HG02870 (cell line): ENCODE results near the gene HTT-AS.

Experiments used
- ATAC-seq: cut with Tn5 transposase; IDR thresholded peaks from one replicate; pipeline ENCODE4 v1.9.1; 2021; ENCODE audit warnings: mild to moderate bottlenecking, moderate library complexity; ENCODE audit not compliant: unreplicated experiment

HTT-AS gene

DNA sequence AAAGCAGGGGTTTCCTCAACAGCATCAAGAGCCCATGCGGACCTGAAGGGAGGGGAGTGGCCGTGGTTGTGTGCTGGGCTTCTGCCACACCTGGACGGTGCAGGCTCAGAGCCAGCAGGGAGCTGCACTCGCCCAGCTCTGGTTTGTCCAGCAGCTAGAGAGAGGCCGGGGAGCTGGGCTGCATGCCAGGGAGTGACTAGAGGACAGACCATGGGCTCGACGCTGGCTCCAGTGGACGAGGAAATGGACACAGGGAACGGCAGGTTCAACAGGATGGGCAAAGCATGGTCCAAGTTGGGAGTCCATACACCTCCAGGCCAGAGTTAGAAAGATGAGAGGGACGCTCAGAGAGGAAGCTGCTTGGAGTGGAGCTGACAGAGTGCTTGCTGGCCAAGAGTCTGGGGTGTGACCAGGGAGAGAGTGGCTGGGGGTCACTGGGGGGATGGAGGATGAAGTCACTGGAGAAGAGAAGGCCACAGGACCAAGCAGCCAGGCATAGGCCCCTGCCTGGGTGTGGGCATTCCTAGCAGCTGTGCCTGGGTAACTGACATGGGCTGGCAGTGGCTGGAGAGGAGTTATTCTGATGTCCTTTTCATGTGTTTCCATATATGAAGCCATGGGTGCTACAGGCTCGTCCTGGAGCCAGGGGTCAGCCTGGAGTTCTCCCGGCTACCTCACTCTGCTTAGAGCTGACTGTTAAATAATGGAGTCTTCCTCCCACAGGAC lies 42.8 kb downstream of the HTT-AS start:
- no peak for ATAC-seq

DNA sequence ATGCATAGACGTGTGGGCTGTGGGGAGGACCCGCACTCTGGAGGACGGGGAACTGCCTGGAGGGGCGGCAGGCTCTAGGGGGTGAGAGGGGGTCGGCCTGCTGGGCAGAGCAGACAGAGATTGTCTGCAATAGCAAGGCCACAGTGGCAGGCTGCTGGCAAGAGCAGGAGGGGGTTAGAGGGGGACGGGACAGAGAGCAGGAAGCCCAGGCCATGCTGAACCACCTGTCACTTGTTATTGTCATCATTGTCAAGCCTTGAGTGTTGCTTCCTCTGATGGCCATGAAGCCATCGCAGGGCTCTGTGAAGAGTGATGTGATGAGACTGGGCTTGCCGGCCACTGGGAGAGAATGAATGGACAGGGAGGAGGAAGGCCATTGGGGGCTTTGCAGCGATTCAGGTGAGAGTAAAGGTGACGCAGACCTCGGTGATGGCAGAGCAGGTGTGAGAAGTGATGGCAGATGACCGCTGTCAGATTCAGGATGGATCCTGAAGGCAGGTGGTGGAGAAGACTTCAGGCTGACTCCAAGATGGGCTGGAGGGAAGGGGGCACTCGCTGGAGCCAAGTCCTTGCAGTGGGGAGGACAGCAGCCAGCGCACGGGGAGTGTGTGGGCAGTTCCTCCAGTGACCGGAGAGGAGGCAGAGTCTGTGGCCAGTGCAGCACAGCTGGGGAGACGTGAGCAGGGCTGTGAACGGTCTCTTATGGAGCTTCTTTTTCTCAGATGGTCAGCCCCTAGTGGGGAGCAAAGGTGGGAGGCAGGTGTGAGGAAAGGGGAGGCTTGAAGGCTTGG lies 43.6 kb downstream of the HTT-AS start:
- no peak for ATAC-seq

DNA sequence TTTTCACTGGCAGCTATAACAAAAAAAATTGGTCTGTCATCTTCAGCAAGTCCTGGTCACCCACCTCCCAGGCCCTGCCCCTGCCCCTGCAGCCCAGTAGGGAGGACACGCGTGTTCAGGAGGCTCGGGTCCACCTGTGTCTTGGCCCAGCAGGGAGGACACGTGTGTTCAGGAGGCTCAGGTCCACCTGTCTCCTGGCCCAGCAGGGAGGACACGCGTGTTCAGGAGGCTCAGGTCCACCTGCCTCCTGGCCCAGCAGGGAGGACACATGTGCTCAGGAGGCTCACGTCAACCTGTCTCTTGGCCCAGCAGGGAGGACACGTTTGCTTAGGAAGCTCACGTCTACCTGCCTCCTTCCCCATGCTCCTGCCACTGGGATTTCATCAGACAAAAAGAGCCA lies 44.9 kb downstream of the HTT-AS start:
- ATAC-seq = no peak

DNA sequence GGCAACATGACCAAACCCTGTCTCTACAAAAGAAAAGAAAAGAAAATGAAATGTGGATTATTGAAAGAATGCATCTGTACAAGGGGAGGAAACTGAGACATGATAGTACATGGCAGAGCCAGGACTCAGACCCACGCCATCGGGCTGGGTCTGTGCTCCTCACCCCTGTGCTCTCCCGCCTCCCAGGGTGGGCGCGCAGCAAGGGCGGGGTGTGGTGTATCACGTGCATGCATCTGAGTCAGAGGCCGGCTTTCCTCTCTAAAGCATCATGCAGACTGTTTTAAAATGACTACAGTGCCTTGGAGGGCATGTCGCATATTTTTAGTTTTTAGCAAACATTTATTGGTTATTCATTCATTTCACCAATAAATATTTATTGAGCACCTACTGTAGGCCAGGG lies 47.8 kb downstream of the HTT-AS start:
- ATAC-seq = no peak

DNA sequence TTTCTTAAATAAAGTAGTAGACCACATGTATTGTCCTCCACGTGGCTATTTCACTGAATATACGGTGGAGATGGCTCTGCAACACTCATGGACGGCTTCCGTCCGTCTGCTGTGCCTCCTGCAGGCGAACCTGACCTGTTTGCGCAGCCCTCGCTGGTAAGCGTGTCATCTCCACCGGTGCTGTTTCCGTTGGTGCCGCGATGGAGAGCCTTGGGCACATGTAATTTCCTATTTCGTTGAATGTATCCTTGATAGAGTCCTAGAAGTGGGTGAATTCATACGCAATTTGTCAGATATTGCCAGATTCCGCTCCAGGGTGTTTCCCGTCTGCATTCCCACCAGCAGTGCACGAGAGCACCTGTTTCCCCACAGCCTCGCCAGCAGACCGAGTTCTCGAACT lies 48.5 kb downstream of the HTT-AS start:
- no peak for ATAC-seq

DNA sequence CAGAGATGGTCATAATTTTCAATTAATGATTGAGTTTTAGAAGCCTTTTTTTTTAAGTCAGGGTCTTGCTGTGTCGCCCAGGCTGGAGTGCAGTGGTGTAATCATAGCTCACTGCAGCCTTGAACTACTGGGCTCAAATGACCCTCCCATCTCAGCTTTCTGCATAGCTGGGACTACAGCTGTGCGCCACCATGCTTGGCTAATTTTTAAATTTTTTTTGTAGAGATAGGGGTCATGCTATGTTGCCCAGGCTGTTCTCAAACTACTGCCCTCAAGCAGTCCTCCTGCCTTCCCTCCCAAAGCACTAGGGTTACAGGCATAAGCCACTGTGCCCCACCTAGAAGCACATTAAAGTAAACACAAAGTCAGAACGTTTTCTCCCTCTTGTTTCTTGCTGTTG lies 51.7 kb downstream of the HTT-AS start:
- ATAC-seq = no peak

DNA sequence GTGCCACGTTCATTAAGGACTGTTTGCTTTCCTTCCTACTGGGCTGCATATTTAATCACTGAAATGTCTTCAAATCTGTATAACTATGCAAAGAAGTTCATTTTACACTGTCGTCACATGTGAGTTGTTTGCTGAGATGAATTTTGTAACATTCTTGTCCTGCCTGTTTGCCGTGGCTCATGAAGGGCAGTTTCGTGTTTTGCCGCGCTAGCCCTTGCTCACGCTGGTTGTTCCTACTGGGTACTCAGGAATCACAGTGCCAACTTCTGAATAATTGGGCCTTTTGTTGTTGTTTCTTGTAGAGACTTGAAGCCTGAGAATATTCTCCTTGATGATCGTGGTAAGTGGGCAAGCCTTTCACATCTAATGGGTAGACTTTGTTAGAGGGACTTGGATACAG lies 52.2 kb downstream of the HTT-AS start:
- ATAC-seq = no peak

DNA sequence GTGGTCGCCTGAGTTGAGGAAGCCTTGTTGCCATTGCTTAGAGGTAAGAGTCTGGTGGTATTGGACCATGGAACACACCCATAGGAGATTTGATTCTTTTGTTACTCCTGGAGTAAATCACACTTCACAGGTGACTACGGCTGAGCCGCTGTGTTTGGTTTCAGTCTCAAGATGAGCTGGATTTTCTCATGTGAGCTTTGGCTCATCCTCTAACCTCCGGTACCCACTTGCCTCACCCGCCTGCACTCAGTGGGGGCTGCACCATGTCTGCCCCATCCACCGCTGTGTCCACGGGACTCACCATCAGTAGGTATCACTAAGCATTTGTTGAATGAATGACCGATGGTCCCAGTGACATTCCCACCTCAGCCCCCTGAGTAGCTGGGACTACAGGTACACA lies 52.7 kb downstream of the HTT-AS start:
- peak; percentile 66 for ATAC-seq

DNA sequence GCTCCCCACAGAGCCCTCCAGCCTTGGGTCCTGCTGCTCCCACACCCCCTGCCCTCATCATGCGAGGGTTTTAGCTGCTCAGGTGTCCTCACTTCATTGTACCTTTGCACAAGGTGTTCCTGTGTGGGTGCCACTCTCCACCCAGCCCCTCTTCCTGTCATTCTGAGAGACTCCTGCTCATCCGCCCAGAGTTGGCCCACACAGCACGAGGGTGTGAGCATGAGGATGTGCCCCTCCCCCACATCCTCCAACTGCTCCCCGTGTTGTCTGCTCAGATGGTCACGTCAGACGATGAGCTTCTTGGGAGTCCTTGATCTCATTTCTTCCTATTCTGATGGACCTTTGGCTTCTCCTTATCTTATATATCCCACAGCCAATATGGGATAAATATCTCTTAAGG lies 53.2 kb downstream of the HTT-AS start:
- ATAC-seq = no peak

DNA sequence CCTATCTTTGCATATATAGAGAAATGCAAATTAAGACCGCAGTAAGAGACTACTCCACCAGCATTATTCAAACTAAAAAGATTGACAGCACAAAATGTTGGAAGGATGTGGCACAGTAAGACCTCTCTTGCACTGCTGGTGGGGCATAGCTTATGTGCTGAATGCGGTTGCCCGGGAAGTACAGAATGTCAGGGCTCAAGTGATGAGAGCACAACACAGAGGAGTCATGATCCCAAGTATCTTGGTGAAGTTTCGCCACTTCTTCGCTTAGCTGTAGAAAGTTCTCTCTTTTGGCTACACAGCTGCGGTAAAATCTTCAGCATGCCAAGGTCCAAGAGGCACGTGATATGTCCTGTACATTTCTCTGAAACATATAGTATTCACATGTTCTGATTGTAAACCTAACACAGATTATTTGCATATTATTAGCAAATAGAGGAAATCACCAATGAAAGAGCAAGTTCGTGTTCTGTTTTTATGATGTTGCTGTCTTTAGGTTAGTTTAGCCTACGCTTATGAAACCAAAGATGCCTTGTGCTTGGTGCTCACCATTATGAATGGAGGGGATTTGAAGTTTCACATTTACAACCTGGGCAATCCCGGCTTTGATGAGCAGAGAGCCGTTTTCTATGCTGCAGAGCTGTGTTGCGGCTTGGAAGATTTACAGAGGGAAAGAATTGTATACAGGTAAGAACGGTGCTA lies 55.0 kb downstream of the HTT-AS start:
- ATAC-seq = no peak

DNA sequence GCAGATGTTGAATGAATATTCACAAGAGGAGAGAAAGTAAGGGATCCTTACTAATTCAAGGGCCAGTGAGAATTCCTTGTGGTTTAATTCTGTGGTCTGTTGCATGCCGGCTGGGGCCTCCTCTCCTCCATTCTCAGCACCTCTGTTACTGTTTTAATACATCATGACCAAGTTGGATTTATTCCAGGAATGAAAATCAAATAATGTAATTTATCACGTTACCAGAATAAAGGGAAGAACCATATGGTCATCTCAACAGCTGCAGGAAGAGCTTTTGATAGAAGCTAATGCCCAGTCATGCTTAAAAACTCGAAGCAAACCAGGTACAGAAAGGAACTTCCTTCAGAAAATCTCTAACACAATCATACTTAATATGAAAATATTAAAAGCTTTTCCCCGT lies 56.8 kb downstream of the HTT-AS start:
- ATAC-seq = no peak

DNA sequence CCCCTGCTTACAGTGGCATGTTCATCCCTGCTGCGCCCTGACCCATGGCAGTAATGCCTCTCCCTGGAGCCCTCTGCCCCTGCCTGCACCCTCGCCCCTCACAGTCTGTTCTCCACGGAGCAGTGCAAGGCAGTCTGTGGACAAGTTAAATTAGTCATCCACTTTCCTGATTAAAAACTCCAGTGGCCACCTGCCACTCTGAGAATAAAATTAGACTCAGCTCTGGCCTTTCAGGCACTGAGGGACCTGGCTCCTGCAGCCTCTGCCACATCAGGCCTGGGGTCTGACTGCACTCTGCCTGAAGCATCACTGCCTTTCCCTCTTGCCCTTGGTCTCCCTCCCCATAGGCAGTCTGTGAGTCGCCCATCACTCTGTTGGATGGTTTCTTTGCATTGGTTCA lies 57.4 kb downstream of the HTT-AS start:
- ATAC-seq = no peak

DNA sequence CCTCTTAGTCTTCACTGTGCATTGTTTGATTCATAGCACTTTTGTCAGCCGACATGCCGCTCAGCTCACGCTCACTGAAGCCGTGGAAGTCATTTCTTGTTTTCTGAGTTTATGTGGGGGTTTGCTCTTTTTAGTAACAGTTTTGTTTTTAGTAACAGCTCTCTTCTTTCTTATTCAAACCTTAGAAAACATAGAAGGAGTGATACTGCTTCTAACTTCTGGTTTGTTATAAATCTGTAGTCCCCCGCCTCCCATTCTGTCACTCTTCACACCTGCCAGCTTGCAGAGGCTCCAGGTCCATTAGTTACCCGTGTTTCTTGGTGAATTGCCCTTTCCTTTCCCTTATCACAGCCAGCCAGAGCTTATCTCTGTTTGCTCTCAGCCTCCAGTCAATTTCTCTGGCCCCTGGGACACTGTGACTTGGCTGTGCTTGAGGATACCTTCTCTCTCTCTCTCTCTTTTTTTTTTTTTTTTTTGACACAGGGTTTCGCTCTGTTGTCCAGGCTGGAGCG lies 60.4 kb downstream of the HTT-AS start:
- ATAC-seq = peak; percentile 94
